RPMI7951 (cell line): ENCODE measurements around the gene MTMR11. TPM values are rescaled to one million over a fixed set of nuclear protein-coding genes. Genes with fewer than 3 reads are reported as not detected.
A peak's percentile ranks its signal among the peaks of the same experiment; 100 is the strongest.
"Not testable (repeated sequence)": the region's sequence is repeated elsewhere in the genome, so short reads cannot be mapped to it uniquely, and the experiment has no call there.

Source experiments
- DNase-seq: peaks from one replicate; pipeline ENCODE4 v3.0.0-alpha.2; 2012; ENCODE audit warnings: low read depth
- total RNA-seq: library from RNA; depleted of rRNA; stranded (reverse); fragments of >200 nt; shearing (Covaris generic); gene quantifications from 2 replicates; pipeline ENCODE4 v1.2.3, GENCODE V29; 2014; rRNA removed

Gene MTMR11
- total RNA-seq, 1 experiment from 2014 or later = 6.1 TPM

GRCh38 chr1:149896575-149896974 is 40.1 kb downstream of the MTMR11 start:
- no peak for DNase-seq

GRCh38 chr1:149888999-149889289 is 47.7 kb downstream of the MTMR11 start:
- DNase-seq = peak; percentile 73

GRCh38 chr1:149888247-149888998 is 48.3 kb downstream of the MTMR11 start:
- peak; percentile 92 for DNase-seq

GRCh38 chr1:149887456-149888246 is 49.0 kb downstream of the MTMR11 start:
- DNase-seq = peak; percentile 99

GRCh38 chr1:149887196-149887455 is 49.6 kb downstream of the MTMR11 start:
- DNase-seq = not testable (repeated sequence)

GRCh38 chr1:149886396-149887195 is 50.1 kb downstream of the MTMR11 start:
- peak; percentile 99 for DNase-seq

GRCh38 chr1:149886121-149886395 is 50.6 kb downstream of the MTMR11 start:
- not testable (repeated sequence) for DNase-seq

GRCh38 chr1:149885339-149886120 is 51.1 kb downstream of the MTMR11 start:
- peak; percentile 91 for DNase-seq

- DNase-seq = peak; percentile 62
These were observed 52.0 kb downstream of the MTMR11 start for GRCh38 chr1:149884433-149885338.

- no peak for DNase-seq
These were observed 53.0 kb downstream of the MTMR11 start for GRCh38 chr1:149883598-149884247.

GRCh38 chr1:149881876-149882275 is 54.8 kb downstream of the MTMR11 start:
- no peak for DNase-seq

GRCh38 chr1:149879556-149879955 is 57.1 kb downstream of the MTMR11 start:
- DNase-seq = no peak

Other genes starting within 250 kb of the MTMR11 start
- not detected in 2 replicates for gene FCGR1A, start 154.2 kb downstream of the MTMR11 start, total RNA-seq
- 16.7 and 25.0 TPM in 2 replicates for gene BOLA1, start 37.3 kb downstream of the MTMR11 start, total RNA-seq
- 11.4 and 12.7 TPM in 2 replicates for gene SV2A, start 19.0 kb downstream of the MTMR11 start, total RNA-seq
- 22.0 and 33.2 TPM in 2 replicates for gene SF3B4, start 9.1 kb downstream of the MTMR11 start, total RNA-seq
- gene OTUD7B, start 73.8 kb upstream of the MTMR11 start, total RNA-seq = 5.9 and 7.2 TPM in 2 replicates
- gene VPS45, start 130.9 kb upstream of the MTMR11 start, total RNA-seq = 43.6 and 56.7 TPM in 2 replicates
- 31.9 and 36.2 TPM in 2 replicates for gene PLEKHO1, start 213.0 kb upstream of the MTMR11 start, total RNA-seq